ENCODE results near the gene DNM3. TPM values are rescaled to one million over a fixed set of nuclear protein-coding genes. Genes with fewer than 3 reads are reported as not detected.

Gene DNM3
- total RNA-seq, 1 donor from 2014 or later, result 2.7 TPM

DNA sequence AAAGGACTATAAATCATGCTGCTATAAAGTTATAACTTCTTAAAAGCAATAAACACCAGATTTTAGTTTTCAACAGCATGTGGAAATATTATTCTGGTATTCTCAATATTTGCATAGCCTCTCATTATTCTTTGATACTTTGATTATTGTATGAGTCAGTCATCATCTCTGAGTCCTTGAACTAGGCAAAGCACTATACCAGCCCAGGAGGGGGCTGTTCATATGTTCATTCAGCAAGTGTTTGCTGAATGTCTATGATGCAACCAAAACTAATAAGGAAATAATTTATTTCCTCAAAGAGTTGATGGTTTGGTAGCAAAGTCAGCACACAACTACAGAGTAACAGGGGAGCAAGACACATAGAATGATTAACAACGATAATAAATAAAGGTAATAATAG is 403.6 kb downstream of the DNM3 start:
- no peaks in the 10 kb centered on the region for H3K36me3 ChIP-seq (ENCODE audit: control insufficient read depth, insufficient read depth, low read length)
- TF ChIP-seq, protein P1, sequence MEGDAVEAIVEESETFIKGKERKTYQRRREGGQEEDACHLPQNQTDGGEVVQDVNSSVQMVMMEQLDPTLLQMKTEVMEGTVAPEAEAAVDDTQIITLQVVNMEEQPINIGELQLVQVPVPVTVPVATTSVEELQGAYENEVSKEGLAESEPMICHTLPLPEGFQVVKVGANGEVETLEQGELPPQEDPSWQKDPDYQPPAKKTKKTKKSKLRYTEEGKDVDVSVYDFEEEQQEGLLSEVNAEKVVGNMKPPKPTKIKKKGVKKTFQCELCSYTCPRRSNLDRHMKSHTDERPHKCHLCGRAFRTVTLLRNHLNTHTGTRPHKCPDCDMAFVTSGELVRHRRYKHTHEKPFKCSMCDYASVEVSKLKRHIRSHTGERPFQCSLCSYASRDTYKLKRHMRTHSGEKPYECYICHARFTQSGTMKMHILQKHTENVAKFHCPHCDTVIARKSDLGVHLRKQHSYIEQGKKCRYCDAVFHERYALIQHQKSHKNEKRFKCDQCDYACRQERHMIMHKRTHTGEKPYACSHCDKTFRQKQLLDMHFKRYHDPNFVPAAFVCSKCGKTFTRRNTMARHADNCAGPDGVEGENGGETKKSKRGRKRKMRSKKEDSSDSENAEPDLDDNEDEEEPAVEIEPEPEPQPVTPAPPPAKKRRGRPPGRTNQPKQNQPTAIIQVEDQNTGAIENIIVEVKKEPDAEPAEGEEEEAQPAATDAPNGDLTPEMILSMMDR (IDR thresholded peaks at IDR 0.05; ENCODE audit: insufficient read depth, low read length, poor library complexity, severe bottlenecking), result no peak
- no peak for DNase-seq (ENCODE audit: low read depth)
- H3K4me3 ChIP-seq (ENCODE audit: low read depth, low read length), result no peak overlapping the region
- H3K27me3 ChIP-seq (ENCODE audit: control insufficient read depth, insufficient read depth, low read length), result no peaks in the 10 kb centered on the region

DNA sequence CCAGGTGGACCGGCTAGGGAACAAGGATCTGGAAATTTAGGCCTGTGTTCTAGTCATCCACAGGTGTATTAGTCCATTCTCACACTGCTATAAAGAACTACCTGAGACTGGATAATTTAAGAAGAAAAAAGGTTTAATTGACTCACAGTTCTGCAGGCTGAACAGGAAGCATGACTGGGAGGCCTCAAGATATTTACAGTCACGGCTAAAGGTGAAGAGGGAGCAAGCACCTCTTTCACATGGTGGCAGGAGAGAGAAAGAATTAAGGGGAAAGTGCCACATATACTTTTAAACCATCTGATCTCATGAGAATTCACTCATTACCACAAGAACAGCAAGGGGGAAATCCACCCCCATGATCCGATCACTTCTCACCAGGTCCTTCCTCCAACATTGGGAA is 404.5 kb downstream of the DNM3 start:
- no peak for DNase-seq (ENCODE audit: low read depth)
- TF ChIP-seq, protein P1 (IDR thresholded peaks at IDR 0.05; ENCODE audit: insufficient read depth, low read length, poor library complexity, severe bottlenecking), result no peak
- Histone ChIP-seq H3K36me3 (ENCODE audit: control insufficient read depth, insufficient read depth, low read length) (no peaks in the 10 kb centered on the region), H3K4me3 (ENCODE audit: low read depth, low read length) (no peak overlapping the region), H3K27me3 (ENCODE audit: control insufficient read depth, insufficient read depth, low read length) (no peaks in the 10 kb centered on the region)

DNA sequence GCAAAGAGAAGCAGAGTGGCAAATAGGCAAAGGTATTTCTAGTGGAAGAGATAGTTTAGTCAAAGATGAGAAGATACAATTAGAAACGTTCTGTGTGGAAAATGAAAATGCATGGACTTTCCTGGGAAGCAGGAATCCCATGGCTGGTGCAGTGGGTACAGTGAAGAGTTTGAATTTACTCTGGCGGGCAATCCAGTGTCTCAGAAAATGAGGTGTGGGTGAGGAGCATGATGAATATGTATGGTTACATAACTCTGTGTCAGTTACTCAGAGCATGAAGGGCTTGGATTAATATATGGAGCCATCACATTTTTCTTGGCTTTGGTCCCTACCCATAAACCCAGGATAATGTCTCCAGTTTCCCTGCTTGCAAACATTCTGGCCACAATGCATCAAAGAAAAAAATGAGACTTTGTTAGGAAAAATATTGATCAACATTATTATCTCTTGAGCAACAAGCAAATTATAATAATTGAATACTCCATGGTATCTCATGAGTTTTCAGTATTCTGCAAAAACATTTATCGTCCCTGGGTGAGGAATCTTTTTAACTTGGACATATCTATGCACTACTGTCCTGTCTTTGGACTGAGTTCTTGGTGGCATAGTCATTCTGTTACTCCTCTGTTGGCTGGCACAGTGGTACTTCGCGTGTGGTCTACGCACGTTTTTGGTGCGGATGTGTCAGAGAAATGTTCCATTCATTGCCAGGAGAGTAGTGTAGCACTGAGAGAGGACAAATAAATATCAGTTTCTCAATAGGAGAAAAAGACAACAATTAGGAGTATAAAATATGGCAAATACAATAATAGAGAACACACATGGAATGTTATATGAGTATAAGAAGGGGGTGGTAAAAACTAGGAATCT is 405.5 kb downstream of the DNM3 start:
- no peak overlapping the region for H3K4me3 ChIP-seq (ENCODE audit: low read depth, low read length)
- no peak for DNase-seq (ENCODE audit: low read depth)
- H3K36me3 ChIP-seq (ENCODE audit: control insufficient read depth, insufficient read depth, low read length), result no peaks in the 10 kb centered on the region
- H3K27me3 ChIP-seq (ENCODE audit: control insufficient read depth, insufficient read depth, low read length), result no peaks in the 10 kb centered on the region
- TF ChIP-seq, protein P1 (IDR thresholded peaks at IDR 0.05; ENCODE audit: insufficient read depth, low read length, poor library complexity, severe bottlenecking), result no peak

DNA sequence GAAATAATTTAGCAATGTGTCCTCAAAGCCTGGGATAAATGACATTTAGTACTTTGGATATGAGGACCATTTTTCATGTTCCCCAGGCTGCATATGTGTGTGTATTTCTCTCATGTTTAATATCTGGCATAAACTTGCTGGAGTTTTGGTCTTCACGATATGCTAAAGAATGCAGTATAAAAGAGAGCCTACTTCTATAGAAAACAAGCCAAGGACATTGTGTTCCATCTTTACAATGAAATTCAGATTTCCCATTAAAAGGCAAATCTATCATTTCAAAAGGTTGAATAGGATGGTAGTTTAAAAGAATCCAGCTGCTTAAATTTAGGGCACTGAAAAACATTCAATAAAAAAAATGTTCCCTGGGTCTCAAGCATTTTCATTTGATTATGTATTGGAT is 410.2 kb downstream of the DNM3 start:
- H3K27me3 ChIP-seq (ENCODE audit: control insufficient read depth, insufficient read depth, low read length), result no peaks in the 10 kb centered on the region
- no peak overlapping the region for H3K4me3 ChIP-seq (ENCODE audit: low read depth, low read length)
- TF ChIP-seq, protein P1 (IDR thresholded peaks at IDR 0.05; ENCODE audit: insufficient read depth, low read length, poor library complexity, severe bottlenecking), result no peak
- no peaks in the 10 kb centered on the region for H3K36me3 ChIP-seq (ENCODE audit: control insufficient read depth, insufficient read depth, low read length)
- DNase-seq (ENCODE audit: low read depth), result no peak

DNA sequence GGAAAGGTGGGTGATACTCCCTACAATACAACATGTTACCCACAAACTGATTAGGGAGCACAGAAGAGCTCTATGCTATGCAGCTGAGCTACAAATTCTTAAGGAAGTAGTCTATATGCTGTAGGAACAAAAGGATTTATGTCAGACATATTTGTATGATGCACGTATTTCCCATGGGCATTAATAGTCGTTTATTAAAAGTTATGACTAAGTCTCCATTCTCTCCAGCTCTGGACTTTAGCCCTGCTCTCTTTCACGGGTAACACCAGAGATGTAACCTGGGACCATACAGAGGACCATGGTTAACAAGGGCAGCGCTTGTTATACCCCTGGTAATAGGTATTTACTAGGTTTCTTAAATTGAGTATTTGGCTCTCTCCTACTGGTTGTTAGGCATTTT is 411.0 kb downstream of the DNM3 start:
- TF ChIP-seq, protein P1 (IDR thresholded peaks at IDR 0.05; ENCODE audit: insufficient read depth, low read length, poor library complexity, severe bottlenecking), result no peak
- no peak overlapping the region for H3K4me3 ChIP-seq (ENCODE audit: low read depth, low read length)
- no peak for DNase-seq (ENCODE audit: low read depth)
- no peaks in the 10 kb centered on the region for H3K27me3 ChIP-seq (ENCODE audit: control insufficient read depth, insufficient read depth, low read length)
- H3K36me3 ChIP-seq (ENCODE audit: control insufficient read depth, insufficient read depth, low read length), result no peaks in the 10 kb centered on the region

DNA sequence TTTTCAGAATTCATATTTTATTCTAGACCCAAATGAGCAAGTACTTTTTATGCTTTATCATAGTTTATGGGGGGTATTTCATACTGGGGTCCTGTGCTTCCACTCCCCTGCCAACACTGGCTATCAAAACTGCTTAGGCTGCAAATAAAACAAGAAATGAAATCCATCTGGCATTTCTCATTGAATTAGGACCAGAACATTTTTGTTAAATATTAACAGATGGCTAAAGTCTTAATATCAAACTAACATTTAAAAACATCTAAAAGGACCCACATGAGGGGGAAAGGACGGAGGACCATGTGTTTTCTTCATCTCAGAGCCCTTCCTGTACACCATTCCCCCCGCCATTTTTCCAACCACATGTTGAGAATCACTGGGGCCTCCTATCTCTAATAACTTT is 411.7 kb downstream of the DNM3 start:
- H3K27me3 ChIP-seq (ENCODE audit: control insufficient read depth, insufficient read depth, low read length), result no peaks in the 10 kb centered on the region
- H3K36me3 ChIP-seq (ENCODE audit: control insufficient read depth, insufficient read depth, low read length), result no peaks in the 10 kb centered on the region
- no peak overlapping the region for H3K4me3 ChIP-seq (ENCODE audit: low read depth, low read length)
- DNase-seq (ENCODE audit: low read depth), result no peak
- TF ChIP-seq, protein P1 (IDR thresholded peaks at IDR 0.05; ENCODE audit: insufficient read depth, low read length, poor library complexity, severe bottlenecking), result no peak
